Epithelial cell of proximal tubule (primary cell): Measurements from ENCODE around the gene ST6GALNAC3. TPM values are rescaled to one million over a fixed set of nuclear protein-coding genes. Genes with fewer than 3 reads are reported as not detected.

Experiments used
- DNase-seq: peaks from one replicate; pipeline ENCODE4 v3.0.0-alpha.2; 2011; ENCODE audit warnings: low read depth
- H3K4me3 ChIP-seq: 2 replicates; pipeline ENCODE4 v1.5.1; 2011; ENCODE audit warnings: low read depth, mild to moderate bottlenecking, low read length
- CTCF ChIP-seq: conservative IDR thresholded peaks from 2 replicates; pipeline ENCODE4 v1.5.1; 2012; ENCODE audit warnings: low read depth, mild to moderate bottlenecking, low read length
- total RNA-seq: library from RNA; depleted of rRNA; stranded (reverse); fragments of >200 nt; gene quantifications from 2 replicates; pipeline ENCODE4 v1.2.3, GENCODE V29; 2015

Gene ST6GALNAC3
- total RNA-seq, 1 donor from 2014 or later: 0.75 TPM

GRCh38 chr1:76465030-76465429 lies 390.5 kb downstream of the ST6GALNAC3 start:
- H3K4me3 ChIP-seq: no peak overlapping the region
- peak; percentile 10 for DNase-seq
- no peak for TF ChIP-seq CTCF

GRCh38 chr1:76470166-76470565 lies 395.6 kb downstream of the ST6GALNAC3 start:
- TF ChIP-seq CTCF: no peak
- DNase-seq: no peak
- no peak overlapping the region for H3K4me3 ChIP-seq

- no peak overlapping the region for H3K4me3 ChIP-seq
- TF ChIP-seq CTCF: no peak
- no peak for DNase-seq
These were observed 397.0 kb downstream of the ST6GALNAC3 start for GRCh38 chr1:76471536-76471935.

- no peak for DNase-seq
- no peak for TF ChIP-seq CTCF
- no peak overlapping the region for H3K4me3 ChIP-seq
These were observed 399.0 kb downstream of the ST6GALNAC3 start for GRCh38 chr1:76473591-76473990.

- TF ChIP-seq CTCF: no peak
- no peak overlapping the region for H3K4me3 ChIP-seq
- DNase-seq: no peak
These were observed 400.4 kb downstream of the ST6GALNAC3 start for GRCh38 chr1:76474922-76475321.

GRCh38 chr1:76477156-76477555 lies 402.6 kb downstream of the ST6GALNAC3 start:
- H3K4me3 ChIP-seq: no peak overlapping the region
- TF ChIP-seq CTCF: no peak
- no peak for DNase-seq

GRCh38 chr1:76480827-76481226 lies 406.3 kb downstream of the ST6GALNAC3 start:
- no peak for TF ChIP-seq CTCF
- H3K4me3 ChIP-seq: no peak overlapping the region
- DNase-seq: no peak
